CD4-positive, alpha-beta T cell treated with Interferon gamma for 1 hour (primary cell): Measurements from ENCODE around the gene CHRNA7.

Source experiments
- DNase-seq: peaks from one replicate; pipeline ENCODE4 v3.0.0-alpha.2; 2020

CHRNA7 gene

GRCh38 chr15:32091505-32092380, 61.4 kb downstream of the CHRNA7 start:
- no peak for DNase-seq

GRCh38 chr15:32096213-32096612, 65.9 kb downstream of the CHRNA7 start:
- no peak for DNase-seq

DNA sequence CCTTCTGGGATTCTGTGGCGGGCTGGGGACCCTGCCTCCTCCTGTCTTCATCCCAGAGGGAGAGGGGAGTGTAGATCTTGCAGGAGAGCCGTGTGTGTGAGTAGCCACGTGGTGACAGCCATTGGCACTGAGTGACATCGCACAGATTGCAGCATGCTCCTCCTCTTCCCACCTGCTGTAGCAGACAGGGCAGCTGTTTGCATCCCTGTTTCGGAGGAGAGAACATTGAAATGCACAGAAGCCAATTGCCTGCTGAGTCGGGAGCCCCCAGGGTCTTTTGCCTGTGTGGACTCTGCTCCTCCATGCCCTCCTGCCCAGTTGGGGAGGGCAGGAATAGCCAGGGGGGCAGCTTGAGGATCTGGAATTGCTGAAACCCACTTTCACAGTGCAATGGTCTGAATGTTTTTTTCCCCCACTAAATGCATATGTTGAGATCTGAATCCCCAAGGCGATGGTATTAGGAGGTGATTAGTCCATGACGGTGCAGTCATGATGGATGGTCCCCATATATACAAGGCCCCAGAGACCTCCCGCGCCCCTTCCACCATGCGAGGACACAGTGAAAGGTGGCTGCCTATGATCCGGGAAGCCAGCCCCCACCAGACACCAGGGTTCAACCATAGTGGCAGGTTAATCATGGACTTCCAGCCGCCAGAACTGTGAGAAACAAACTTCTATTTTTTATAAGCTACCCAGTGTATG, 66.8 kb downstream of the CHRNA7 start:
- DNase-seq: no peak

DNA sequence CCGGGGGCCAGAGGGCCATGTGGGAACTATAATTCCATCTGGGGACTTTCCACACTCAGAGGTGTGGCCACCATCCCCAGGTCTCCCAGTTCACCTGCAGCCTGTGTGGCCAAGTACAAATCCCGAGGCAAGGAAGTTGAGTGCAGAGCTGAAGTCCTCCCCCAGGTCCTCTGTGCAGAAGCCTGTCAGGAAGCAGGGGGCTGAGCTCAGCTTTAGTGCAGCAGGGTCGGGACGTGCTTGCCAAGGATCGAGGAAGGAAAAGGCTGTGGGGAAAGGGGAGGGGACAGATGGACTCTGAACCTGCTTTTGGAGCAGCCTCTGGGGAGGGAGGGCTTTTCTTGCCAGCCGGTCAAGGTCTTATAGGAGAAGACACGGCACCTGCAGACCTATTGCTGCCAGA, 67.7 kb downstream of the CHRNA7 start:
- DNase-seq: no peak

GRCh38 chr15:32099097-32099785, 68.9 kb downstream of the CHRNA7 start:
- DNase-seq: no peak

GRCh38 chr15:32099956-32100684, 69.8 kb downstream of the CHRNA7 start:
- no peak for DNase-seq

DNA sequence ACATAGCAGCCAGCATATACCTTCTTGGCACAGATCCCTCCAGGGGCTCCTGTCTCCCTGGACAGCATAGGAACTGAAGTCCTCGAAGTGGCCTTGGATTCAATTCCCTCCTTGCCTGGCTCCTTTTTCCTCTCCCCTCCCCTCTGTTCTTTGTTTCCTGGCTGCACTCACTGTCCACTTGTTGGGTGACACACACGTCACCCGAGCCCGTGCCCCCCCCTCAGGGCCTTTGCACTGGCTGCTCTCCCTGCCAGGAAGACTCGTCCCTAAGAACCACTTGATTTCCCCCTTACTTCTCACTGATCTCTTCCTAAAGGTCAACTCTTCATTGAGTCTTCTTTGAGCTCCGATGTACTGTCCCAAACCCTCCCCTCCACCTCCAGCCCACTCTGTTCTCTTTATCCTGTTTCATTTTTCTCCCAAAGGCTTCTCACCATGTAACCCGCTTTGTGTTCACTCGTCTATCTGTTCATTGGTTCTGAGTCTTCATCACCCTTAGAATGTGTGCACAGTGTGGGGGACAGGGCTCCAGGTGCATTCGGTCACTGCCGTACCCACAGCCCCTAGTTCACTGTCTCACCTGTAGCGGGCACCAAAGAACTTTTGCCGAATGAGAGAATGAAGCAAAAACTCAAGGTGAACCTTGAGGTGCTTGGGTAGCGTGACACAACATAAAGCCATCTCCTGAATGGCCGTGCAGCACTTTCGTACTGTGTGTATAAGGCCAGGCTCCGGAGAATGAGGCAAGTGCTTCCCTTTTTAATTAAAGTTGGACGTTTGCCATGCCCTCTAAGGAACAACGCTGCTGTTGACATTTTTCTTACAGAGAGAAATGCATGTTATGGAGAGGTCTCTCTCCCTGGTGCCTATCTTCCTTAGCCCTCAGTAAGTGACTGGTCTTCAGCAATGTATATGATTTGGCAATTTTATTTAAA, 74.0 kb downstream of the CHRNA7 start:
- DNase-seq: no peak

- no peak for DNase-seq
These were observed 75.2 kb downstream of the CHRNA7 start for GRCh38 chr15:32105258-32106241.

DNA sequence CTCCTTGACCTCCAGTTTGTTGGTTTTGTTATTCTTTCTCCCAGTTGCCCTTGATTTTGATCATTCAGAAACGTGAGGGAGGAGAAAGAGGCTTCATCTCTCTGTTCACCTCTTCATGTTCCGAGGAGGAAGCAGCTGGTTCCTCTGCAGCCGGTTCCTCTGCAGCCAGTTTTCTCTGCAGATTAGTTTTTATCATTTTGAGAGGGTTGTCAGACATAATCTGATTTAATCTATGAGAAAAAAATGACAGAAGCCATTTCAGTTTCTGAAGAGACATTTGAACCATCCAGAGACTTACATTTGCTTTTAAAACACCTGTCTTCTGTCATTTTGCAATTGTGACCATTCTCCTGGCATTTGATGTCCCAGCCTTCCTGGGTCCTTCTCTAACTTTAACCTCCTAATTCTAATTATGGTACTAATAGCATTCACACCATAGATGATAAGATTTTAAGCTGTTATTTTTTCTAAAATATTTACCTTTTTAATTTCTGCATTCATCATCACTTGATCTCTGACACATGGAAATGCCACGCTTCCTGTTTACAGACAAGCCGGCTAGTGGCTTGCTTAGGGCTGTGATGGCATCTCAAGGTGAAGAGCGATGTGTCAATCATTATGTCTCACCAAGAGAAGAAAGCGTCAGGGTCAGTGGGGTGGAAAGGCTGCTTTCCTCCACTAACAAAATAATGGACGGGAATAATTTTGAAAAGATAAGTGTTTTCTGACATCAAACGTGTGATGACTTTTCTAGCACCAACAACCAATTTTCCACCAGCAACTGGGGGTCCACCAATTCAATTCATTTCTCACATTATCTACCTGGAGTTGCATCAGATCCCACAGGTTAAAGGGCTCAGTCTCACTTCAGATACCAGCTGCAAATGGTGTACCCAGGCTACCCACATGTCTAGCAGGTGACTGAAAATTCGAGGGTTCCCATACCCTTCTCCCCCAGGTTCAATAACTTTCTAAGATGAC, 76.4 kb downstream of the CHRNA7 start:
- DNase-seq: no peak

DNA sequence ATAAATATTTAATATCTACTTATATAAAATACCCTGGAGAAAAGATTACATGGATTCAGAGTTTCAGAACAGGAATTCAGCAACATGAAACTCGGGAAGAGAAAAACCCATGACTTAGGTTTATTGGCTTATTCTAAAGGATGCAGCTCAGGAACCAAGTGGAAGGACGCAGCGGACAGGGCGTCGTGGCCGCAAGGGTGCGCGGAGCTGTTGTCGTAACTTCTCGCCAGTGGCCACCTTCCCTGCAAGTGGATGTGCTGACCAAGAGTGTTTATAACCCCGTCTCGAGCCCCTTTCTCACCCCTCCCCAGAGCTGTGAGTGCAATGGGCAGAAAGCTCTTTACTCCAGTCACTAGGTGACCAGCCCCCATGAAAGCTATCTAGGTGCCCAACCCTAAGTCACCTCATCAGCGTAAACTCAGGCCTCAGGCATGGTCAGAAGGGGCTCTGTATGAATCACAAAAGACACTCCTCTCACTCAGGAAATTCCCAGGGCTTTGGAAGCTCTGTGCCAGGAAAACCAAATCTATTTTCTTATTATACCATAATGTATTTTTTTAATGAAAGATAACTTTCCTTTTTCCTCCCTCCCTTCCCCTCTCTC, 77.3 kb downstream of the CHRNA7 start:
- no peak for DNase-seq

- DNase-seq: no peak
These were observed 78.3 kb downstream of the CHRNA7 start for GRCh38 chr15:32108661-32109060.

GRCh38 chr15:32112101-32112500, 81.8 kb downstream of the CHRNA7 start:
- DNase-seq: no peak

- DNase-seq: no peak
These were observed 82.9 kb downstream of the CHRNA7 start for GRCh38 chr15:32113224-32113623.

DNA sequence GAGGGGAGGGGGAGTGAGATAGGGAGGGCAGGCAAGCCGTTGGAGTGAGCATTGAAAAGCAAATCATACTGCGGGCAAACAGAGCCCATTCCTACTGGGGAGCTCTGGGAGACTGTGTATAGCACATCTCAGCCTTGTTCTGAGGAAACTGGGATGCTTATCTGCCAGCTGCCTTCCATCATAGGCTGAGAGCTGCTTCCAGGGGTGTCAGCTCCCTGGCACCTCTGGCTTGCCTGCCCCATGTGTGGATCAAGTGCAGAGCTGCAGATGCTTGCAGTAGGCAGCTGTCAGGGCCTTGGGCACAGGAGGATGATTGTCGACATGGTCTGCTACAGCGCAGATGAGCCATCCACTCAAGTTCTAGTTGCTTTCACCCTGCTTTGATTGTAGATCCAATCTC, 86.8 kb downstream of the CHRNA7 start:
- DNase-seq: no peak

- no peak for DNase-seq
These were observed 89.0 kb downstream of the CHRNA7 start for GRCh38 chr15:32119286-32119685.

- no peak for DNase-seq
These were observed 89.5 kb downstream of the CHRNA7 start for GRCh38 chr15:32119694-32120330.

DNA sequence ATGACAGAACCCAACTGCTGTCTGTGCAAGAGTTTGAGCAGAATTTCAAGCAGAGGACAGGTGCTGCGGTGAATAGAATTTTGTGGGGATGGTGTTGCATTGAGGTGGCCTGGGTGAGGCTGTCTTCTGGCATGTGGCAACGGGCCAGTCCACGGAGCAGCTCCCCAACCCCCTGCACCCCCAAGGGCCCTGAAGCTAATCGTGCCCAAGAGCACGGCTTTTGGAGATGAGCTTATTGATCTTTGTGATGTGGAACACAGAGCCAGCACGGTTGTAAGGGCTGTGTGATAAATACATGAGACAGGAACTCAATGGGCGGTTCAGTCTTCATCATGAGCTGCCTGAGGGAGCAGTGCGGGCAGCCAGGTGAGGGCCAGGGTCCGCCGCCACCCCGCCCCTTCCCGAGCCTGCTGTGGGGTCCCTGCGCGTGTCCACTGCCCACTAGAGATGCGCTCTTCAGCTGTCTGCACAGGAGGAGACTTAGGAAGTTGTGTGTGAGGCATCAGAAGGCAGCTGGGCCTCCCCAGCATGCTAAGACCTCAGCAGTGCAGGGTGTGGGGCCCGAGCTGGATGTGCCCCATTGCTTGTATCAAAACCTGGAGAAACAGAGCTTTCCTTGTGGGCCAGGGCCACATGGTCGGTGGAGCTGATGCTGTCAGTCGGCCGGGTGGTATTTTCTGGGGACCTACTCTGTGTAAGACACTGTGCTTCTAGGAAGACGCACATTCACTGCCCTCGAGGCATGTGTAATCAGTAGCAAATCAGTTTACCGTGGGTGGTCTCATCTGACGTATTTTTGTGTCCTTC, 90.5 kb downstream of the CHRNA7 start:
- no peak for DNase-seq

DNA sequence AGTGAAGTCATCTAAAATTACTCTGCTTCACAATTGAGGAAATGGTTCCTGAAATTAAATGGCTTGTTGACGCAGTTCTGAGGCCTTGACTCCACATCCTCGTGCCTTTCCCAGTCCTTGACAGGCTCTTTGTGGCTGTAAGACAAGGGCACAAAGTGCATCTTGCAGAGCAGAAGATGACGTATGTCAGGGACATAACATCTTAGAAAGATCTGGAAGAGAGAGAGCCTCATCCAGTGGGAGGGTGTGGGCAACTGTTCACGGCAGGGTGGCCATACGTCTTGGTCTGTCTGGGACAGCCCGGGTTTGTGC, 91.0 kb downstream of the CHRNA7 start:
- DNase-seq: no peak
